Natural killer cell (primary cell): ENCODE results near the gene DDN. TPM values are rescaled to one million over a fixed set of nuclear protein-coding genes. Genes with fewer than 3 reads are reported as not detected.

Source experiments
- ATAC-seq, 3 donors: fragments of 150-1000 bp in 2 of 3; fragments of 200-7000 bp in 1 of 3; cut with Tn5 transposase; 1 replicate in 1 of 3; 2 replicates in 2 of 3; pipeline ENCODE4 v1.10.0; 2021; ENCODE audit warnings: mild to moderate bottlenecking in 2 of 3, moderate library complexity in 2 of 3
- DNase-seq, 2 donors: peaks; one replicate each; pipeline versions ENCODE4 v3.0.0 to v3.0.0-alpha.2; 2013 to 2021; ENCODE audit warnings: mixed read lengths in 1 of 2
- H3K27ac ChIP-seq: one replicate; pipeline ENCODE4 v1.5.1; 2013; ENCODE audit warnings: mild to moderate bottlenecking, low read length
- H3K27me3 ChIP-seq: one replicate; pipeline ENCODE4 v1.6.1; 2013; ENCODE audit warnings: low read length; ENCODE audit not compliant: control insufficient read depth, insufficient read depth
- H3K36me3 ChIP-seq: one replicate; pipeline ENCODE4 v1.6.1; 2013; ENCODE audit warnings: low read length; ENCODE audit not compliant: control insufficient read depth, insufficient read depth
- H3K4me1 ChIP-seq: one replicate; pipeline ENCODE4 v1.6.1; 2013; ENCODE audit warnings: low read length; ENCODE audit not compliant: control insufficient read depth, insufficient read depth
- H3K4me3 ChIP-seq: one replicate; pipeline ENCODE4 v1.5.1; 2013; ENCODE audit warnings: low read length
- H3K9me3 ChIP-seq: one replicate; pipeline ENCODE4 v1.6.1; 2013; ENCODE audit warnings: low read length; ENCODE audit not compliant: control insufficient read depth, insufficient read depth
- H3K27ac Mint-ChIP-seq, 2 donors: one replicate each; pipeline ENCODE4 v1.8.0; 2022; ENCODE audit warnings: mild to moderate bottlenecking in 2 of 2, mixed read lengths in 2 of 2, moderate library complexity in 1 of 2
- H3K27me3 Mint-ChIP-seq, 2 donors: one replicate each; pipeline ENCODE4 v1.8.0; 2022; ENCODE audit warnings: low read depth in 2 of 2, mixed read lengths in 2 of 2
- H3K36me3 Mint-ChIP-seq: one replicate; pipeline ENCODE4 v1.8.0; 2022; ENCODE audit warnings: mixed read lengths
- H3K4me1 Mint-ChIP-seq, 2 donors: one replicate each; pipeline ENCODE4 v1.8.0; 2022; ENCODE audit warnings: mixed read lengths in 2 of 2
- H3K4me3 Mint-ChIP-seq: one replicate; pipeline ENCODE4 v1.8.0; 2022; ENCODE audit warnings: mild to moderate bottlenecking, moderate library complexity, mixed read lengths
- H3K9me3 Mint-ChIP-seq, 2 donors: one replicate each; pipeline ENCODE4 v1.8.0; 2022; ENCODE audit warnings: mixed read lengths in 2 of 2
- CTCF ChIP-seq: fragments of 200-600 bp; IDR thresholded peaks from one replicate; pipeline ENCODE4 v1.8.0; 2022; ENCODE audit warnings: antibody characterized with exemption
- WGBS: methylation state at CpG from one replicate; pipeline ENCODE4 v1.1.7; 2013; ENCODE audit warnings: missing lambda C conversion rate; ENCODE audit not compliant: insufficient coverage; 5-methylcytosine and 5-hydroxymethylcytosine counted together
- intact Hi-C: fragments of 100-400 bp; cut with micrococcal nuclease; formaldehyde crosslinking; loops from one replicate; pipeline ENCODE4 v1.14.2; 2022
- total RNA-seq, 4 donors: library from RNA; stranded (reverse); fragments of 120-200 nt in 1 of 4; gene quantifications; one replicate each; pipeline versions ENCODE4 v1.2.3 to v1.2.4, GENCODE V29; 2013 to 2022

DDN gene
- total RNA-seq: 1 to 10 TPM; 1.1 to 3.4 (median 1.4) TPM
- 0.14 TPM for total RNA-seq (2013)

- peaks cover 29 to 55% of the 10 kb centered on the region in 2 donors for H3K4me1 Mint-ChIP-seq
- Histone ChIP-seq H3K27me3 (peaks cover 42% of the 10 kb centered on the region), H3K4me1 (peaks cover 47% of the 10 kb centered on the region), H3K36me3 (peaks cover 28% of the 10 kb centered on the region), H3K27ac (no peak within 1 kb of the TSS), H3K9me3 (no peaks in the 10 kb centered on the region), H3K4me3 (no peak within 1 kb of the TSS)
- H3K4me3 Mint-ChIP-seq: peak within 1 kb of the TSS; percentile 79
- WGBS: 1% methylated on average over 30 of the region's 30 CpGs
- H3K36me3 Mint-ChIP-seq: peaks cover 17% of the 10 kb centered on the region
- H3K27ac Mint-ChIP-seq: peak within 1 kb of the TSS in 1 of 2 donors; percentile 70
- intact Hi-C loops: loop anchor here (5.0 kb wide), 2 partner anchors 43 to 67 kb away; no protein-coding TSS in a partner anchor
- H3K9me3 Mint-ChIP-seq: no peaks in the 10 kb centered on the region
- no peak for TF ChIP-seq CTCF
- peak; percentile 40 to 49 (median 43) for ATAC-seq
- peak; percentile 37 to 73 for DNase-seq
- H3K27me3 Mint-ChIP-seq: peaks cover 27 to 59% of the 10 kb centered on the region in 2 donors
These were observed at the start of gene DDN for GRCh38 chr12:48999371-49000131. Gene DDN, minus strand, starts transcription at chr12:48999375. Its CDS starts 88 bp downstream, at chr12:48999287.

GRCh38 chr12:49048953-49049352, 49.8 kb upstream of the DDN start:
- no peak for DNase-seq
- Histone ChIP-seq H3K4me3 (no peak overlapping the region), H3K36me3 (peaks cover 92% of the 10 kb centered on the region), H3K27me3 (no peaks in the 10 kb centered on the region), H3K27ac (no peak overlapping the region), H3K9me3 (no peaks in the 10 kb centered on the region), H3K4me1 (no peaks in the 10 kb centered on the region)
- intact Hi-C loops: no loop called here
- ATAC-seq: no peak
- H3K4me1 Mint-ChIP-seq: peaks cover 8 to 33% of the 10 kb centered on the region in 2 donors
- no peaks in the 10 kb centered on the region for H3K27me3 Mint-ChIP-seq
- no peak overlapping the region for H3K27ac Mint-ChIP-seq
- no peak for TF ChIP-seq CTCF
- 96% methylated on average over 10 of the region's 10 CpGs for WGBS
- H3K36me3 Mint-ChIP-seq: peaks cover 17% of the 10 kb centered on the region
- no peaks in the 10 kb centered on the region for H3K9me3 Mint-ChIP-seq
- H3K4me3 Mint-ChIP-seq: no peak overlapping the region

- H3K4me1 ChIP-seq: no peaks in the 10 kb centered on the region
- H3K27ac Mint-ChIP-seq: no peak overlapping the region
- H3K4me1 Mint-ChIP-seq: peaks cover 6 to 23% of the 10 kb centered on the region in 2 donors
- TF ChIP-seq CTCF: no peak
- H3K4me3 ChIP-seq: no peak overlapping the region
- no peaks in the 10 kb centered on the region for H3K27me3 ChIP-seq
- ATAC-seq (no peak), DNase-seq (no peak)
- 98% methylated on average over 8 of the region's 12 CpGs for WGBS
- H3K36me3 Mint-ChIP-seq: peaks cover 21% of the 10 kb centered on the region
- no peaks in the 10 kb centered on the region for H3K9me3 ChIP-seq
- no peaks in the 10 kb centered on the region for H3K9me3 Mint-ChIP-seq
- intact Hi-C loops: no loop called here
- no peaks in the 10 kb centered on the region for H3K27me3 Mint-ChIP-seq
- no peak overlapping the region for H3K4me3 Mint-ChIP-seq
- H3K27ac ChIP-seq: no peak overlapping the region
- H3K36me3 ChIP-seq: peaks cover 92% of the 10 kb centered on the region
These were observed 47.1 kb upstream of the DDN start for GRCh38 chr12:49046129-49046895.
